T1000 (cell line): ENCODE results near the gene CREM.
"Not testable (repeated sequence)": the region's sequence is repeated elsewhere in the genome, so short reads cannot be mapped to it uniquely, and the experiment has no call there.

Experiments
- DNase-seq: peaks from one replicate; lab custom pipeline; 2025; ENCODE audit warnings: mixed read lengths; lab: John Stamatoyannopoulos, UW

Gene CREM

DNA sequence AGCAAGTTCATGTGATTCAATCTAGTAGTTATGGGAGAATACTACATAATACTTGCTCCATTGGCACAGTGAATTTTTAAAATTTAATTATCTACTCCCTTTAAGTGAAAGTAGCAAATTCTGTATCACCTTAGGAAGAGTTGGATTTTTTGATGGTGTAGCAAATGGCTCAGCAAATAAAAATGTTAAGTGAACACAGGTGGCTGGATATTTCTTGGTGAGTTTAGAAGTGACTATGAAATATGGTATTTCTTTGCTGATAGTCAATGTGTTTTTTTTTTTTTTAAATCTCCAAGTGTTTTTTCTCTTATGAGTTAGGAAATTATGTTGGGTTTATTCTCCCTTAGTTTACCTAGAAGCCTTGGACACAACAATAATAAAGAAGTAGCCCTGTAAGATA, 67.8 kb downstream of the CREM start:
- DNase-seq = no peak

DNA sequence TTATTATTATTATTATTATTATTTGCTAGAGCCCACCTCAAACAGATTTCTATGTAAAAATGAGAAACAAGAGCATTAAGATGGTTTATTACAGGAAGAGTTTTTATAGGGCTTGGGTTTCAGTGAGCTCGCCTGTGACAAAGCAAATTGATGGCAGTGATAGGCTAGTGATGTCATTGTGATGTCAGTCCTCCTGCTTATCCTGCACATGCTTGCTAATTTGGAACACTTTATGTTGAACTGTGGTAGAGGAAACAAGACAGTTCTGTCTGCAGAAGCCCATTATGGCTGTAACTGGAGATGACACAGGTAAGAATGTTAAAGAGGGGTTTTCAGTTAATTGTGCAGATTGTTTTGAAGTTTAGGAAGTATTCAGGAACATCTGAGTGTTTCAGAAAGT, 68.3 kb downstream of the CREM start:
- no peak for DNase-seq

DNA sequence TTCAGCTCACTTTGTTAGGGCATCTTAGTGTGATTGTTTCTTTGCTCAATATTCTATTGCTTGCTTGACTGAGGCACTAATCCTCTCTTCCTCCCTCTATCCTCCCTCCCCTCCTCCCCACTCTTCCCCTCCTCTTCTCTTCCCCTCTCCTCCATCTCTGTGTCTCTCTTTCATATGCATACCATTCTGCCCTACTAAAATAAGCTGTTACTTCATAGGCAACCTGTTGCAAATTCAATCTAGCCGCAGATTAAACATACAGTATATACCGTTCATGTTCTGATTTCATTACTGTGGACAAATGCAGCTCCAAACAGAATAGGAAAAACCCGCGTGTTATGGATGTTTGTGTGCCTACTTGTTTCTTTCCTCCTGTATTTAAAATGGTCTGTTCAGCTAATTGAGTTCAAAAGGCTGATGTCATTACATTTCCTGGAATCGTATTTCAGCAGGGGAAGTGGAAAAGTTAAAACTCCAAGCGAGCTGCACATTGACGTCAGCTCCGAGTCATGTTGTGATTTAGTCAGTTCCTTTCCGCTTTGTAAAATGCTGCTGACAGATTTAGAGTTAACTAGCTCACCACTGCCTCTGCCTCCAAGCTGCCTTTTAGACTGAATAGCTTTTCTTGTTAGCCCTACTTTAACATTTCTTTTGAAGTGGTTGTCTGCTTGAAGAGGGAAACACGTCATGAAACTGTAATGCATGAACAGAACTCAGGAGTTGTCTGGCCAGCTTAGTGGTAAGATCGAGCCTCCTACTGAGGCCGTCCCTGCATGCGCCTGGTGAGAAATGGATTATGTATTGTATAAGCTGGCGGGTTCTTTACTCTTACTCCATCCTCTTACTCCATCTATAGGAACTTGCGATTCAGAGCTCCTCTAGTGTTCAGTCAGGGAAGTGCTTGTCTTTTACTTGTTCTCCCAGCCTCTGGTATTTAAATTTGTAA, 69.0 kb downstream of the CREM start:
- DNase-seq = peak; percentile 42

DNA sequence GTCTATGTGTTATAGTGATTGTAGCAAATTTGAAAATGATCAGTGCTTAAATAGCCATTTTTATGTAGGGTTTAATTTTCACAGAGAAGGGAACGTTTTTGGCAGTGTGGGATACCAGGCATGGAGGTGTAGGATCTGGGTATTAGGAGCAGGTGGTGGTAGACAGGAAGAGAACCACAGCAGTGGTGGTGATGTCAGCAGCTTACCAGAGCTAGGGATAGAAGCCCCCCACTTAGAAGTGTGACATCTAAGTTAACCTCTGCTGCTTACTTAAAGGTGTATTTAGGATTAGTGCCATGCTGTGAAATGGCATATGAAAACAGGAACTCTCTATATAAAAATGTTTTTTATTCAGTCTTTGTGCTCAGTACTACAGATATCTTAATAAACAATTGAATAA, 73.8 kb downstream of the CREM start:
- no peak for DNase-seq

DNA sequence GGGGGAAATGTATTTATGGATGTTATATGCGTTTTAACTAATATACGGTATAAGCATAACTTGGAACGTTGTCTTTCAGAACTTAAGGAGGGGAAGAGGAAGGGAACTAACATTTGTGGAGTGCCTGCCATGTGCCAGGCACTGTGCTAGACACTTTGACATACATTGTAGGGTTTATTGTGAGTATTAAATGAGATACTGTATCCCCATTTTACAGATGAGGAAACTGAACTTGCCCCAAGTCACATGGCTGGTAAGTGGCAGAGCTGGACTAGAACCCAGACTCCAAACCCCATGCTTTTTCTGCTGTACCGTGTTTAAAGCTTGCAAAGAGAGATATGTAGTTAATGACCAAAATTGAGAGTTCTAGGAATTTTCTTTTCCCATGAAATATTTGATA, 74.6 kb downstream of the CREM start:
- DNase-seq = no peak

DNA sequence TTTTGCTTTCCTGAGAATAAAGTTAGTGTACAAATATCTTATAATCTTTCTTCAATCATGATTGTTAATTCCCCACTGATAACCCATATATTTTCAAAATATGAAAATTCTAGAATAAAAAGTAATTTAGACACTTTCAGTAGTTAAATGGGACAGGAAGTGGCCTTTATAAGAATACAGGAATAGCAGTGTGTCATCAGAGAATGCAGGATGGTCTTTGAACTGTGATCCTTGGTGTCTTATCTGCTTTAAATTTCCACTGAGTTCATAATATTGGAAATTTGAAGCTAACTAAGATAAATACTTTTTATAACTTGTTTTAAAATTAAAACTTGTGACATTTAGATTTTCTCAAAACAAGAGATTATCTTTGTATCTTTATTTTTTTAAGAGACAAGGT, 75.4 kb downstream of the CREM start:
- DNase-seq = no peak

DNA sequence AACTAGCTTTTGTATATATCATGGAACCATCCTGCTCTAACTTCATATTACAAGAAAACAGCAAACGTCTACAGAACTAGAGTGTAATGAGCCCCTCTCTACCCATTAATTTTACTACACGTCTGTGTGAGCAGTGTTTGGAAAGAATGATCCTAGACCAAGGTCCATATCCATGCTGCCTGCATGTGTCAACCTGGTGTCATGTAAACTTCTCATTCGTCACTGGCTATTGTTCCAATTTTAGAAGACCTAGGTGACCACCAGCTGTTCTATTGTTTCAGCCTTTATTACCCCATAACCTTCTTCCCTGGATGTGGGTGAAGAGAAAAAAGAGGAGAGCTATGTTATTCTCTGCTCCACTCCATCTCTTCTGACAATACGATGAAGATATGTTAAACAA, 77.1 kb downstream of the CREM start:
- no peak for DNase-seq

DNA sequence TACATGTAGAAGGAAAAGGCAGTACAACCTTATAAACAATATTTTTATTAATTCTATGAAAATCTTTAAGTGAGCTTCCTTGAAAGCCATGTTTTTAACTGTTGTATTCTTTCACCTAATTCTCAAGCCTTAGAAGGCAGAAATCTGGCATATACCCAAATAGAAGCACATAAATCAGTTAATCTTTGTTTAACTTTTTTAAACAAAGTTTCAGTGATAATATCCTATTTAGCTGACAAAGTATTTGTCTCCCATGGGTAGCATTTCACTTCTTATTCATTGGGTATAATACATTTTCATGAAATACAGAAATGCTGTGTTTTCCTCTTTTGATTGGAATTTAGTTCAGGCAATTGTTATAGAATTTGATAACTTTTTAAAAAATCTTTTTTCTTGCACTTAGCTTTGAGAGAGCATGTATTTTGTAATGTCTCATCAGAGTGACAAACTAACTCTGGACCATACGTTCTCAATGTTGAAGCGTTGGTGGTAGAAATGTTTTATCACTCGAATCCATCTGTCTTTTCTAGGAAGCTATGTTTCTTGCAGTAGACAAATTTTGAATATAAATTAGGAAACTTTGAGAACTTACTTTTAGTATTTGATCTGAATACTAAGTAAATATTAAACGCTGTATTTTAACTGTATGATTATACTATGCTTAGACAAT, 78.1 kb downstream of the CREM start:
- no peak for DNase-seq

DNA sequence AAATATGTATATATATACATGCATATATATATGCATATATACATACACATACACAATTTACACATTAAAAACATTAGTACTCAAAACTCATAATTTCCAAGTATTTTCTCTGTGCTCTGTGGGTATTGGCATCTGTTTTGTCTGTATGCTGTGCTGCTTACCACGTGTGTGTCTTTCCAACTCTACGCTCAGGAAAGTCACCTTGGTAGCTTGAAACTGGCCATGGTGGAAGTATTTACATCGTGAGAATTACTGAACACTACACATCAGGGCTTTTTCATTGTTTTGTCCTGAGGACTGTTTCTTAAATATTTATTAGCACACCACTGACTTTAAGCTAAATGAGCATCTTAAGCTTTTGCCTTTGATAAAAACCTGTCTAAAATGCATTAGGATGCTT, 79.6 kb downstream of the CREM start:
- DNase-seq = no peak

DNA sequence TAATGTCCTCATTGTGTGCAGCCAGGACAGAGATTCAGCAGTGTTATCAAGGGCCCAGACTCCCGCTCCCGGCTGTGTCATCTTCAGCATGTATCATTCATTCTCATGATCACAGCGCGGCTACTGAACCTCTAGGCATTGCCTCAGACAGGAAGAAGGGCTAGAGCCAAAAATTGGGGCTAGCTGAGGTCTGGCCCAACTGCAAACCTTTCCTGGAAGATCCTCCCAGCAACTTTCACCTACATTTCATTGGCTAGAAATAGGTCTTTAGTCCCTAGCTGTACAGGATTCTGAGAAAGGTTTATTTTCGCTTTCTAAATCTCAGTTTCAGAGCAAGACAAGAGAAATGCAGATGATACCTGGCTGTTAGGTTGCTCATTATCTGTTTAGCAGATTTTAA, 81.9 kb downstream of the CREM start:
- DNase-seq = no peak

DNA sequence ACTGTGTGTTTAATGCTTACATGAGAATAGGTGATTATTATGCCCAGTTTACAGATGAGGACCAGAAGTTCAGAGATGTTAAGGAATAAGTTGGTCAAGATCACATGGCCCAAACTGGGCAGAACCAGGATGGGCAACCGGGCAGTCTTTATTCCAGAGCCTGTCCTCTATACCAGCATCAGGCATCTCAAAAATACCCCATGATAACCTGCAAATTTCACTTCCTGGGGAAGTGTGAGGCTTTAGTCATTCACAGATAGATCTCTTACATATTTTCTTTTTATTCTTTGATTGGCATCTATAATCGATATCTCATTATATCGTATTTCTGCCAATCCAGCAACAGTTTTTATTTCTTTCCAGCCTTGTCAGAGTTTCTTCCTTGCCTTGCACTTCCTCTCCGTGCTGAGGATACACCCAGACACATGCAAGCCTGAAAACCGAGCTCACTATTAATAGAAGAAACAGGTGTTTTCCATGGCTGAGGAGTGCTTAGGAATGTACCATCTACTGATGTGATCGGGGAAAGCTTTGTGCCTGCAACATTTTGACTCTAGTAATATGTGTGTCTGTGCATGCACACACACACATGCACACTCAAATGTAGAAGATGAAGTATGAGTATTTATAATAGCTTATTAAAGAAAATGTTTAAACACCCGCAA, 82.4 kb downstream of the CREM start:
- no peak for DNase-seq

DNA sequence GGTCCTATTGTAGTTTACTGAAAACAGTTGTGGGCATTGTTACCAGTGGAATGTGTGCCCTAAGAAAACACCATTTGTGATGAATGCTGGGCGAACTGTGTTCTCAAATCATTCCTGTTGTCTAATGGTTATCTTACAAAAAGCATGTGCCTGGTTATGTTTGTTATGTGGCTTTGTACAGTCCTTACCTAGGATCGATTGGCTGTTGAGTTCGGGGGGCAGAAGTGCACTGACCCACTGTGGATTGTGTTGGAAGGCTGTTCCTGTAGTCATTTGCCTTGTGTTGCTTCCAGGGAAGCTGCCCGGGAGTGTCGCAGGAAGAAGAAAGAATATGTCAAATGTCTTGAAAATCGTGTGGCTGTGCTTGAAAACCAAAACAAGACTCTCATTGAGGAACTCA, 84.3 kb downstream of the CREM start:
- DNase-seq = no peak

DNA sequence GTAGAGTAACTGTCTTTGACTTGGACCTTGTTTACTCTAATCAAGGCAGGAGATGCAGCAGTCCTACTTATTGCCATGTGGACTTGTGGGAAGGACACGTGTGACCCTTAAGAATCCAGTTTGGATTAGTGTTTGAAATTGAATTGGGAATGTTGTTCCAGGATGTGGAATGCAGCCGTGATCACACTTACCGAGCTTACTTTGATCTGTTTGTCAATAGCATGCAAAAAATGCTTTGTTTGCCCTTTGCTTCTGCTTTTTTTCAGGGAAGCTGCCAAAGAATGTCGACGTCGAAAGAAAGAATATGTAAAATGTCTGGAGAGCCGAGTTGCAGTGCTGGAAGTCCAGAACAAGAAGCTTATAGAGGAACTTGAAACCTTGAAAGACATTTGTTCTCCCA, 84.7 kb downstream of the CREM start:
- DNase-seq = no peak

DNA sequence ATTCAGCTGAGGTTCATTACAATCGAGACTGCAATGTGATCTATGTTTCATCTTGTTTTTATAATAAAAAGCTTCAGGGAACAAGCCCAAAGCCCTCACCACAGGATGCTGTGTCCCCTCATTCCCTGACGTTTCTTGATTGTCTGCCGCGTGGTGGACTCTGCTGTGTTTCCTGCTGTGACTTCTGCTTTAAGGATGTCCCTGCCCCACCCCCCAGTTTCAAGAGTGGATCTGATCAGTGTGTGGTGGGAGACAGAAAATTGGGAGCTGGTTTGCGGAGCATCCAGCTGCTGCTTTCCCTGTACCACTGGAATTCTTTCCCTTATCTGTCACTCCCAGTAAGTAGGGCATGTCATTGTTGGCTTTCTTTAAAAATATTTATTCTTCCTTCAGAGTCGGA, 86.2 kb downstream of the CREM start:
- no peak for DNase-seq

DNA sequence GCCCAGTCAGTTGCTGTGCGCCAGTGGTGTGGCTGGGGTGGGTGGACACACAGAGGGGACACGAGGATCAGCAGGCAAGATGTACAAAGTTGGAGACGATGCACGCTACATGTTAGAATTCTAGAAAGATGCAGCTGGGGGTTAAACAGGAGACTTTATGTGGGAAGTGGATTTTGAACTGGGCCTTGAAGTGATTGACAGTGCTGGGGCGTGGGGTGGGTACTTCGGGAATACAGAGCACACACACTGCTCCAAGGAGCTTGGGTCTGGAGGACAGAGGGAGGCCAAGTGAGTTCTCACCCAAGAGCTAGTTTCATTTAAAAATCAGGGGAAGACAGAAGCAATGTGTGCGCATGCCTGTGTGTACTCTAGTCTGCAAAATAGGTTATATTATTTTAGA, 87.1 kb downstream of the CREM start:
- no peak for DNase-seq

DNA sequence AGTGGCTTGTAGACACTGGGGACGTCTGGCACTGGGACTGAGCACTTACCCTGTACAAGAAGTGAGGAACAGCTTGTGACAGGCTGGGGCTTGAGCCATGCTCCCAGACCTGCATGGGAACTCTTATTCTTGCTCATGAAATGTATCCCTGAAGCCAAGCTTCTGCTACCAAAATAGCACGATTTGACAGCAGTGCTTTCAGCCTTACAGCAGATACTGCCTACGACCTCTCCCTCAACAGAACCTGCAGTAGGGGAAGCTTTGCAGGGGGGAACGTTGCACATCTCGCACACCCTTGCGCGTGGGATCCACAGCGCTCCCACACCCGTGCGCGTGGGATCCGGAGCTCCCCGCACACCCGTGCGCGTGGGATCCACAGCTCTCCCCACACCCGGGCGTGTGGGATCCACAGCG, 88.0 kb downstream of the CREM start:
- DNase-seq = no peak

DNA sequence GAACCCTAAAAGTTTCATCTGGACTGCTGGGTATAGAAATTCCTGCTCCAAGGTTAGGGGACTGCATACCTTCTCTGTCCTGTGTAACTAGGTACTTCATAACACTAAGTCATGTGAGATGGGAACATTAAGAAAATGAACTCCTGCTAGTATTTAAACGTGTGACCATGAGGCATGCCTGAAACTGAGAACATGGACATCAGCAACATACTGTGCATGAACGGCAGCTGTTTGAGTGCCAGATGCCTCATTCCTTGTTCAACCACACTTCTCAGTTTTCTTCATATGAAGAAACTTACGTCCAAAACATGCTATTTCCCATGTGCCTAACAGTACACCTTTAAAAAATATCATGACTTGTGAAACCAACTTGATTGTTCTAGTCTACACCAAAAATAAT, 88.5 kb downstream of the CREM start:
- no peak for DNase-seq

DNA sequence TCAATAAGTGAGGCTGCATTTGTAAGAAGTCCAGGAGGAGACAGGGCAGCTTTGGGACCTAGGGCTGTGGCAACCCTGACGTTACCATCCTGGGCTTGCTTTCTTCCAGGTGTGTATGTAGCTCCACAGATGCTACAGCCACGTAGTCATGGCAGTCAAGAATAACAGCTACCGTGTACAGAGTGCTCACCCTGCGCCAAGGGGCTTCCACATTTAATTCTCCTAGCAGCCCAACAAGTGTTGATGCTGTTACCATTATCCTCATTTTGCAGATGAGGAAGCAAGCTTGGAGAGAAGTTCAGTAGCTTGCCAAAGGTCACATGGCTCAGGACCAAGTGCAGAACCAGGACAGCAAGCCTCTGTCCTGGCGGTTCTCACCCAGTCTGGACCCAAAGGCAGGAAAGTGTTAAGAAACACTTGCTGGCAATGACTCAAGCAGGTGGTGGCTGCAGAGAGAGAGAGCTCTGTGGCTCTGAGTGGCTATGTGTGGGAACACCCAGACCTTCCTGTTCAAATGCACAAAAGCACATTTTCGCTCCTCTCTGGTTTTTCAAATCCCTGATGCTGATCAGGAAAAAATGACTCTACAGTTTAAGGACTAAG, 89.8 kb downstream of the CREM start:
- no peak for DNase-seq

DNA sequence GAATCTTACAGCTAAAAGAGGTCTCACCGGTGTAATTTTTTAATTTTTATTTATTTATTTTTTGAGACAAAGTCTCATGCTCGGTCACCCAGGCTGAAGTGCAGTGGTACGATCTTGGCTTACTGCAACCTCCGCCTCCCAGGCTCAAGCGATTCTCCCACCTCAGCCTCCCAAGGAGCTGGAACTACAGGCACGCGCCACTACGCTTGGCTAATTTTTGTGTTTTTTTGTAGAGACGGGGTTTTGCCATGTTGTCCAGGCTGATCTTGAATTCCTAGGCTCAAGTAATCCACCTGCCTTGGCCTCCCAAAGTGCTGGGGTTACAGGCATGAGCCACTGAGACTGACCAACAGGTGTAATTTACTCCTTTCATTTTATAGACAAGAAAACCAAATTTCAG, 90.3 kb downstream of the CREM start:
- DNase-seq = not testable (repeated sequence)

DNA sequence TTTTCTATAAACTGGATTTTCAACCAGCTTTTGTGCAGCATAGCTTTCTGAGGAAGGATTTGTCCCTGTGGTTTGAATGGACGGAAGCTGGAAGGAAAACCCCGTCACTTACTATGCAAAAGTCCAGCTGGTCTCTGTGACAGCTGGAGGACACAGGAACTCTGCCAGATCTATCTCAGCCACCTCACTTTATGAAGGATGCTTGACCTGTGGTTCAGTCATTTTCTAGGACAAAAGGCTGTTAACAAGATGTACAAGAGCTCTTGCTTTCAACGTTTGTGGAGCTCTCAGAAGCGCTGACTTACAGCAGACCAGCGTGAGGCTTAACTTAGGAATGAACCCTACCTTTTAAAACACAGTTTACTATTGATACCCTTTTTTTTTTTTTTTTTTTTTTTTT, 90.8 kb downstream of the CREM start:
- no peak for DNase-seq

DNA sequence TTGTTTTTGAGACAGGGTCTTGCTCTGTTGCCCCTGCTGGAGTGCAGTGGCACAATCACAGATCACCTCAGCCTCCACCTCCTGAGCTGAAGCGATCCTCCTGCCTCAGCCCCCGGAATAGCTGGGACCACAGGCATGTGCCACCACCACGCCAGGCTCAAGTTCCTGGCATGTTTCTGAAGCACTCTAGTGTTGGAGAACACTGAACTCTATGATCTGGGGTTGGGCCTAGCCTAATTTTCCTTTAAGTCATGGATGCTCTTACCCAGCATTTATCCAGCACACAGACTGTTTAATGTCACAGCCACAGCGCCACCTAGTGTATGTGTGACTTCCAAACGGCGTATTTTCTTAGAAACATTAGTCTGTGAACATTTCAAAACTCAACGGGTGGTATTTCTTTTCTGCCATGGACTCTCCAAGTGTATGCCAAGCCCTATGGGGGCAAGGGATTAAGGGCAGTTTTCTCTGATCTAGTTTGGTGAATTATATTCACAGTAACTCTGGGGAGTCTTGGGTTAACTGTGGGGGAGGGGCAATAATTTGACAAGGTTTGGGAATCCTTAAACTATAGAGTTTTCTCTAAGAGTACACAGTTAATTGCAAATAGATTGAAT, 91.8 kb downstream of the CREM start:
- peak; percentile 44 for DNase-seq

DNA sequence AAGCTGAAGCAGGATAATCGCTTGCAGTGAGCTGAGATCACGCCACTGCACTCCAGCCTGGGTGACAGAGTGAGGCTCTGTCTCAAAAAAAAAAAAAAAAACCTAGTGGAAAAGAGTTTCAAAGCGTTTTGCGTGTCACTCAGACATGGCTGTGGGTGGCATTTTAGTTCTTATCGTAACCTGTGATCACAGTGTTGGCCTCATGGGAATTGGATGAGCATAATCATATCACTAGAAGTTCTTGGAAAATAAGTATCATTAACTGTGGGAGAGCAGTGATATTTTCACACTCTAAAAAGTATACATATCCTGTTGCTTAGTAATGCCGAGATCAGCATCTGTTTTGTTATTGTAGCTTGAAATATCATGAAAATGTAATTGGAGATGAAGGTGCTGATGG, 92.6 kb downstream of the CREM start:
- no peak for DNase-seq
